Lung (tissue), 12 donors: ENCODE results near the gene FOXE1. TPM values are rescaled to one million over a fixed set of nuclear protein-coding genes. Genes with fewer than 3 reads are reported as not detected.

ENCODE experiments used
- ATAC-seq: fragments of 200-7000 bp; cut with Tn5 transposase; one replicate; pipeline ENCODE4 v1.9.1; 2020; ENCODE audit warnings: moderate number of reproducible peaks; ENCODE audit not compliant: insufficient read depth, low FRiP score
- DNase-seq, 3 donors: peaks; one replicate each; pipeline ENCODE4 v3.0.0-alpha.2; 2013 to 2017
- H3K27ac ChIP-seq, 2 donors: one replicate each; pipeline ENCODE4 v1.5.1; 2013; ENCODE audit warnings: mild to moderate bottlenecking in 2 of 2, moderate library complexity in 2 of 2, control low read depth in 1 of 2, inconsistent platforms in 1 of 2, low read depth in 1 of 2, low read length in 1 of 2
- H3K27me3 ChIP-seq, 3 donors: one replicate each; pipeline ENCODE4 v1.5.1; 2013; ENCODE audit warnings: low read length in 2 of 3; ENCODE audit not compliant: control insufficient read depth in 3 of 3, insufficient read depth in 3 of 3
- H3K36me3 ChIP-seq, 4 donors: one replicate each; pipeline ENCODE4 v1.5.1; 2013; ENCODE audit warnings: low read length in 4 of 4, mild to moderate bottlenecking in 1 of 4, moderate library complexity in 1 of 4; ENCODE audit not compliant: control insufficient read depth in 4 of 4, insufficient read depth in 4 of 4
- H3K4me1 ChIP-seq, 5 donors: one replicate each; pipeline ENCODE4 v1.5.1; 2013; ENCODE audit warnings: low read length in 5 of 5, mild to moderate bottlenecking in 2 of 5, moderate library complexity in 1 of 5; ENCODE audit not compliant: control insufficient read depth in 5 of 5, insufficient read depth in 5 of 5
- H3K4me3 ChIP-seq: one replicate; pipeline ENCODE4 v1.5.1; 2013; ENCODE audit warnings: mild to moderate bottlenecking, control low read depth, moderate library complexity
- H3K9ac ChIP-seq, 2 donors: one replicate each; pipeline ENCODE4 v1.5.1; 2013; ENCODE audit warnings: low read length in 2 of 2, control low read depth in 1 of 2; ENCODE audit not compliant: insufficient read depth in 1 of 2
- H3K9me3 ChIP-seq, 4 donors: one replicate each; pipeline ENCODE4 v1.5.1; 2013; ENCODE audit warnings: low read length in 3 of 4, mild to moderate bottlenecking in 1 of 4, moderate library complexity in 1 of 4; ENCODE audit not compliant: control insufficient read depth in 4 of 4, insufficient read depth in 3 of 4
- CTCF ChIP-seq: IDR thresholded peaks from 2 replicates; pipeline ENCODE4 v1.5.1; 2012; ENCODE audit warnings: mild to moderate bottlenecking; ENCODE audit errors: control extremely low read depth, extremely low read depth
- WGBS, 2 donors: extraction: QIAGEN DNeasy Blood & Tissue Kit; methylation state at CpG; one replicate each; pipeline ENCODE4 v1.1.7; 2013; 5-methylcytosine and 5-hydroxymethylcytosine counted together
- polyA plus RNA-seq, 2 donors: library from polyadenylated mRNA; stranded (reverse); fragments of 200-250 nt; gene quantifications; one replicate each; pipeline ENCODE4 v1.2.1, GENCODE V29; 2013
- total RNA-seq, 2 donors: library from RNA; depleted of rRNA in 1 of 2; stranded (reverse); fragments of >200 nt in 1 of 2; gene quantifications; one replicate each; pipeline ENCODE4 v1.2.1, GENCODE V29; 2014 to 2021
- donor health status: control.
- donor health status: control.
- donor health status: Bipolar disorder and iron deficiency.
- donor health status: healthy.
- donor health status: DM: yes; HTN: yes; CAD: no.

The FOXE1 gene
- total and polyA plus RNA-seq, 4 donors = 0.06 to 0.14 (median 0.08) TPM; not detected in 1

GRCh38 chr9:97813072-97813471 lies 40.0 kb upstream of the FOXE1 start:
- Histone ChIP-seq H3K27me3 (no peaks in the 10 kb centered on the region), H3K4me3 (no peak overlapping the region), H3K9me3 (peaks cover 0 to 3% (median 0%) of the 10 kb centered on the region in 4 donors), H3K36me3 (no peaks in the 10 kb centered on the region), H3K9ac (no peak overlapping the region), H3K27ac (no peak overlapping the region), H3K4me1 (peaks cover 0 to 2% (median 0%) of the 10 kb centered on the region in 5 donors)
- no peak for TF ChIP-seq CTCF
- no peak for DNase-seq
- ATAC-seq = no peak

GRCh38 chr9:97819735-97820134 lies 33.3 kb upstream of the FOXE1 start:
- no peaks in the 10 kb centered on the region for H3K27me3 ChIP-seq
- WGBS, 2 donors = 67 to 70% methylated on average over 1 of the region's 1 CpG

GRCh38 chr9:97820373-97820772 lies 32.7 kb upstream of the FOXE1 start:
- Histone ChIP-seq H3K36me3 (no peaks in the 10 kb centered on the region), H3K9me3 (peaks cover 0 to 4% (median 2%) of the 10 kb centered on the region in 4 donors), H3K4me3 (no peak overlapping the region), H3K4me1 (no peaks in the 10 kb centered on the region), H3K9ac (no peak overlapping the region), H3K27me3 (no peaks in the 10 kb centered on the region), H3K27ac (no peak overlapping the region)
- DNase-seq = no peak
- no peak for ATAC-seq
- WGBS, 2 donors = 4 to 26% methylated on average over 1 of the region's 1 CpG
- no peak for TF ChIP-seq CTCF

More at GRCh38 chr9:97819735-97820134, 33.3 kb upstream of the FOXE1 start:
- Histone ChIP-seq H3K36me3 (no peaks in the 10 kb centered on the region), H3K4me3 (no peak overlapping the region), H3K9me3 (peaks cover 0 to 4% (median 2%) of the 10 kb centered on the region in 4 donors), H3K9ac (no peak overlapping the region), H3K27ac (no peak overlapping the region), H3K4me1 (no peaks in the 10 kb centered on the region)
- TF ChIP-seq CTCF = no peak
- ATAC-seq (no peak), DNase-seq (no peak)
